GM23248 (cell line): Measurements from ENCODE around the gene PRDM16. TPM values are rescaled to one million over a fixed set of nuclear protein-coding genes. Genes with fewer than 3 reads are reported as not detected.

Experiments used
- DNase-seq: peaks from one replicate; pipeline ENCODE4 v3.0.0-alpha.2; 2015
- H2AFZ ChIP-seq: fragments of 200-600 bp; sonication (generic); 2 replicates; pipeline ENCODE4 v1.6.1; 2016; ENCODE audit warnings: antibody characterized with exemption
- H3F3A ChIP-seq: fragments of 200-600 bp; sonication (generic); 2 replicates; pipeline ENCODE4 v1.6.1; 2016; ENCODE audit warnings: mild to moderate bottlenecking, antibody characterized with exemption, mixed run types; ENCODE audit not compliant: insufficient read depth
- H3K27ac ChIP-seq: fragments of 200-600 bp; sonication (generic); 2 replicates; pipeline ENCODE4 v1.5.1; 2016; ENCODE audit warnings: mild to moderate bottlenecking
- H3K27me3 ChIP-seq: fragments of 200-600 bp; sonication (generic); replicated peaks from 2 replicates; pipeline ENCODE4 v1.6.1; 2016; ENCODE audit warnings: mild to moderate bottlenecking; ENCODE audit not compliant: insufficient read depth
- H3K36me3 ChIP-seq: fragments of 200-600 bp; sonication (generic); 2 replicates; pipeline ENCODE4 v1.6.1; 2016; ENCODE audit warnings: low read depth, mild to moderate bottlenecking
- H3K4me1 ChIP-seq: fragments of 200-600 bp; sonication (generic); 2 replicates; pipeline ENCODE4 v1.6.1; 2016; ENCODE audit warnings: mild to moderate bottlenecking; ENCODE audit not compliant: insufficient read depth
- H3K4me2 ChIP-seq: fragments of 200-600 bp; sonication (generic); one replicate; pipeline ENCODE4 v1.6.1; 2016; ENCODE audit warnings: mild to moderate bottlenecking; ENCODE audit not compliant: unreplicated experiment
- H3K4me3 ChIP-seq: fragments of 200-600 bp; sonication (generic); 2 replicates; pipeline ENCODE4 v1.5.1; 2016; ENCODE audit warnings: mild to moderate bottlenecking
- H3K79me2 ChIP-seq: fragments of 200-600 bp; sonication (generic); 2 replicates; pipeline ENCODE4 v1.6.1; 2016; ENCODE audit warnings: mild to moderate bottlenecking; ENCODE audit not compliant: insufficient read depth
- H3K9ac ChIP-seq: fragments of 200-600 bp; sonication (generic); 2 replicates; pipeline ENCODE4 v1.6.1; 2016; ENCODE audit warnings: mild to moderate bottlenecking
- H3K9me2 ChIP-seq: fragments of 200-600 bp; sonication (generic); 2 replicates; pipeline ENCODE4 v1.6.1; 2016; ENCODE audit warnings: mixed run types, mild to moderate bottlenecking, moderate library complexity; ENCODE audit not compliant: insufficient read depth
- H3K9me3 ChIP-seq: fragments of 200-600 bp; sonication (generic); one replicate; pipeline ENCODE4 v1.6.1; 2017; ENCODE audit warnings: low read depth
- H4K20me1 ChIP-seq: fragments of 200-600 bp; sonication (generic); 2 replicates; pipeline ENCODE4 v1.6.0; 2016; ENCODE audit not compliant: insufficient read depth
- EZH2 ChIP-seq: fragments of 200-600 bp; sonication (generic); IDR thresholded peaks from 2 replicates; pipeline ENCODE4 v1.6.1; 2018; ENCODE audit warnings: antibody characterized with exemption, mild to moderate bottlenecking; ENCODE audit not compliant: insufficient read depth, poor library complexity, severe bottlenecking
- EZH2phosphoT487 ChIP-seq: fragments of 200-600 bp; sonication (generic); IDR thresholded peaks from 2 replicates; pipeline ENCODE4 v1.6.1; 2018; ENCODE audit warnings: antibody characterized with exemption, moderate library complexity, mild to moderate bottlenecking, low read depth; ENCODE audit not compliant: insufficient read depth
- WGBS, 2 experiments: methylation state at CpG; one replicate each; pipeline ENCODE4 v1.1.6; 2015 to 2017; ENCODE audit warnings: low lambda C conversion rate in 2 of 2, low coverage in 1 of 2; ENCODE audit errors: missing lambda C conversion rate in 2 of 2; 5-methylcytosine and 5-hydroxymethylcytosine counted together
- in situ Hi-C: fragments of 300-500 bp; cut with MboI; formaldehyde crosslinking; loops from 2 replicates; pipeline ENCODE4 v1.15.0; 2020
- polyA plus RNA-seq: library from polyadenylated mRNA; unstranded; fragments of >200 nt; fragmentation: Nextera tagmentation; extraction: Ambion mirVana; gene quantifications from 2 replicates; pipeline ENCODE4 v1.2.1, GENCODE V29; 2016
- total RNA-seq: library from RNA; depleted of rRNA; stranded (reverse); fragments of >200 nt; shearing (Covaris generic); gene quantifications from 2 replicates; pipeline ENCODE4 v1.2.3, GENCODE V29; 2014

The PRDM16 gene
- total and polyA plus RNA-seq, 2 experiments from 2014 or later = 0.18 TPM; not detected in 1

GRCh38 chr1:3274972-3275371 is 206.0 kb downstream of the PRDM16 start:
- Histone ChIP-seq H3K9me3 (no peaks in the 10 kb centered on the region), H3K27me3 (0 out of 2 replicates have a peak, but pooled peaks cover 4% of the 10 kb centered on the region), H3K4me3 (no peak overlapping the region), H3K9ac (no peak overlapping the region), H4K20me1 (no peaks in the 10 kb centered on the region), H3K4me1 (no peaks in the 10 kb centered on the region), H3K79me2 (no peaks in the 10 kb centered on the region), H3K4me2 (no peak overlapping the region), H2AFZ (no peak overlapping the region), H3K9me2 (no peaks in the 10 kb centered on the region), H3K27ac (no peak overlapping the region), H3K36me3 (no peaks in the 10 kb centered on the region), H3F3A (no peaks in the 10 kb centered on the region)
- no peak for DNase-seq
- in situ Hi-C loops = no loop called here
- TF ChIP-seq EZH2 = no peak
- TF ChIP-seq EZH2phosphoT487 = no peak
- 69 to 77% methylated on average over 11 to 12 of the region's 12 CpGs for WGBS, 2 experiments

DNA sequence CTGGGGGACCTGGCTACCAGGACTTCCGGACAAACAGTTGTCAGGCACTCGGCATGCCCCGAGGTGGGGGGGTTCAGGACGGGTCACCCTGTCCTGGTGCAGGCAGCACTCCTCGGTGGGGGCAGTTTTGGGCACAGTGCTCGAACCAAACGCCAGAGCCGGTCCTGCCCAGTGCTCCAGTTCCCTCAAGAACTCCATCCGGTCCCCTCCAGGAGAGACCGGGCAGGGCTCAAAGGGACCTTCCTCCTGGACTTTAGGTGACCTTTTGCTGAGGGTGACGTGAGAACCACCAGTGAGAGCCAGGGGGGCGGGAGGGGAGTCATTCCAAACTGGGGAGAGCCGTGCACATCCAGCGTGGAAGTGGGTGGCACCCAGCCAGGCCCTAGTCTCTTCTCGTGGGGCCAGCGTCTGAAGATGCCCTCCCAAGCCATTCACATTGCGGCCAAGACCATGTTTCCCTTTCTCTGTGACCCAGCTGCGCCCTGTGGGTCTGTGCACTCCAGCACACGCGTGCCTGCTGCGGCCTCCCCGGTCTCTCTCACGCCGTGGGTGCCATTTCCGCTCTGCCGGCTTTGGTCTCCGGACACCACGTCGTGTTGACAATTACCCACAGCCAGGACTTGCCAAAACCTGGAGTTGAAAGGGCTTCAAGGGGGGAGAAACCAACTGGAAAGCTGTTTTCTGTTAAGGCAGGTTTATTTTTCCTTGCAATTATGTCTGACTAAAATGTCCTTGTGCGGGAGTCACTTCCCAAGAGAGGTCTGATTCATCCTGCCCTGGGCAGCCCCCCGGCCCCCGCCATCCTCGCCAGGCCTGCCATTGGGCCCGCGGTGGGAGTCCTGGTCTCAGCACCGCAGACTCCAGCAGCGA is 206.7 kb downstream of the PRDM16 start:
- WGBS, 2 experiments = 37 to 40% methylated on average over 32 to 37 of the region's 37 CpGs
- TF ChIP-seq EZH2 = no peak
- no peak for TF ChIP-seq EZH2phosphoT487
- Histone ChIP-seq H2AFZ (no peak overlapping the region), H3K79me2 (no peaks in the 10 kb centered on the region), H3K9ac (no peak overlapping the region), H3K9me2 (no peaks in the 10 kb centered on the region), H3K27me3 (peaks cover 4% of the 10 kb centered on the region; the same call in 1 of the 2 replicates), H3K9me3 (no peaks in the 10 kb centered on the region), H3K4me2 (no peak overlapping the region), H3K4me1 (no peaks in the 10 kb centered on the region), H3K36me3 (no peaks in the 10 kb centered on the region), H3K27ac (no peak overlapping the region), H4K20me1 (no peaks in the 10 kb centered on the region), H3K4me3 (no peak overlapping the region), H3F3A (no peaks in the 10 kb centered on the region)
- peak; percentile 46 for DNase-seq
- in situ Hi-C loops = no loop called here

- no peak overlapping the region for H3K27ac ChIP-seq
- H3K9ac ChIP-seq = no peak overlapping the region
- no peak overlapping the region for H3K4me3 ChIP-seq
- TF ChIP-seq EZH2 (no peak), EZH2phosphoT487 (no peak)
- no peaks in the 10 kb centered on the region for H3K9me3 ChIP-seq
- no peaks in the 10 kb centered on the region for H3K36me3 ChIP-seq
- H3K9me2 ChIP-seq = no peaks in the 10 kb centered on the region
- no peaks in the 10 kb centered on the region for H3F3A ChIP-seq
- DNase-seq = no peak
- H3K4me1 ChIP-seq = no peaks in the 10 kb centered on the region
- no peak overlapping the region for H3K4me2 ChIP-seq
- peaks cover 4% of the 10 kb centered on the region; the same call in 1 of the 2 replicates for H3K27me3 ChIP-seq
- no peaks in the 10 kb centered on the region for H3K79me2 ChIP-seq
- in situ Hi-C loops = no loop called here
- no peaks in the 10 kb centered on the region for H4K20me1 ChIP-seq
- WGBS, 2 experiments = 53 to 64% methylated on average over 22 of the region's 22 CpGs
- no peak overlapping the region for H2AFZ ChIP-seq
These were observed 207.4 kb downstream of the PRDM16 start for GRCh38 chr1:3276341-3276800.

GRCh38 chr1:3277011-3277471 is 208.0 kb downstream of the PRDM16 start:
- Histone ChIP-seq H3K79me2 (no peaks in the 10 kb centered on the region), H3K9me3 (no peaks in the 10 kb centered on the region), H3K9me2 (no peaks in the 10 kb centered on the region), H3K4me3 (no peak overlapping the region), H3K27ac (no peak overlapping the region), H2AFZ (no peak overlapping the region), H3K4me1 (no peaks in the 10 kb centered on the region), H4K20me1 (no peaks in the 10 kb centered on the region), H3K9ac (no peak overlapping the region), H3K27me3 (peaks cover 6% of the 10 kb centered on the region; the same call in 1 of the 2 replicates), H3K4me2 (no peak overlapping the region), H3F3A (no peaks in the 10 kb centered on the region), H3K36me3 (no peaks in the 10 kb centered on the region)
- no peak for DNase-seq
- TF ChIP-seq EZH2 = no peak
- TF ChIP-seq EZH2phosphoT487 = no peak
- WGBS, 2 experiments = 85 to 88% methylated on average over 14 to 15 of the region's 15 CpGs
- in situ Hi-C loops = no loop called here
